Astrocyte (in vitro differentiated cells and primary cell): ENCODE measurements around the gene NUP160.
"Not testable (repeated sequence)": the region's sequence is repeated elsewhere in the genome, so short reads cannot be mapped to it uniquely, and the experiment has no call there.

Experiments used
- CTCF ChIP-seq: IDR thresholded peaks from 2 replicates; pipeline ENCODE4 v1.5.1; 2011; ENCODE audit warnings: low read depth, mild to moderate bottlenecking, inconsistent platforms, low read length, moderate library complexity; ENCODE audit not compliant: insufficient read depth
- EZH2 ChIP-seq: IDR thresholded peaks from 2 replicates; pipeline ENCODE4 v1.6.1; 2012; ENCODE audit warnings: mild to moderate bottlenecking, low read length, inconsistent platforms; ENCODE audit not compliant: insufficient read depth

GRCh38 chr11:47882437-47882836 lies 34.3 kb upstream of the NUP160 start:
- not testable (repeated sequence) for TF ChIP-seq CTCF, EZH2
